HUDEP-2 (cell line): ENCODE measurements around the gene ARF1.
A peak's percentile ranks its signal among the peaks of the same experiment; 100 is the strongest.

Experiments
- DNase-seq, 76 experiments: peaks; one replicate each; lab custom pipeline; 2025; ENCODE audit not compliant: unreplicated experiment in 76 of 76; lab: John Stamatoyannopoulos, UW

The ARF1 gene

GRCh38 chr1:228144993-228145343, 62.5 kb downstream of the ARF1 start:
- DNase-seq: no peak

GRCh38 chr1:228145463-228146416, 63.2 kb downstream of the ARF1 start:
- peak in 71 of 76 experiments; percentile 13 to 85 (median 60) for DNase-seq

- DNase-seq: no peak
These were observed 64.1 kb downstream of the ARF1 start for GRCh38 chr1:228146417-228147150.

GRCh38 chr1:228147151-228147693, 64.7 kb downstream of the ARF1 start:
- DNase-seq: peak in 1 of 76 experiments; percentile 17

GRCh38 chr1:228147768-228148167, 65.3 kb downstream of the ARF1 start:
- no peak for DNase-seq

- no peak for DNase-seq
These were observed 65.8 kb downstream of the ARF1 start for GRCh38 chr1:228148196-228148861.
